ENCODE results near the gene FRRS1L. TPM values are rescaled to one million over a fixed set of nuclear protein-coding genes. Genes with fewer than 3 reads are reported as not detected.

The FRRS1L gene
- total RNA-seq, 1 donor from 2014 or later, result 4.7 TPM

DNA sequence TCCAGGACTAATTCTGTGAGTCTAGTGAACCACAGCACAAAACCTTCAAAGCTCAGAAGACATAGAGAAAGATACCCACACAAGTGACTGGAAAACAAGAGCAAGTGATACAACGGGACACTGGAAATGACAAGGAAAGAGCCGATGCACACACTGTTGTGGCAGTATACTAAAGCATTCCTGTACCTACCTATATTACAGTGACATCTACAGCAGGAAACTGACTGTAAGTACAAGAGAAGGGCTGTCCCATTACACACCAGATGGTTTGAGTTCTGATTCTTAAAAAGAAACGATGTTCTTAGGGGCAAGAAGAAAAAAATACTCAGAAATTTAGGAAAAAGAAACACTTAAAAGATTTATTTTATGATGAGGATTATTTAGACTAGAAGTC, 65.8 kb downstream of the FRRS1L start:
- DNase-seq, result no peak

DNA sequence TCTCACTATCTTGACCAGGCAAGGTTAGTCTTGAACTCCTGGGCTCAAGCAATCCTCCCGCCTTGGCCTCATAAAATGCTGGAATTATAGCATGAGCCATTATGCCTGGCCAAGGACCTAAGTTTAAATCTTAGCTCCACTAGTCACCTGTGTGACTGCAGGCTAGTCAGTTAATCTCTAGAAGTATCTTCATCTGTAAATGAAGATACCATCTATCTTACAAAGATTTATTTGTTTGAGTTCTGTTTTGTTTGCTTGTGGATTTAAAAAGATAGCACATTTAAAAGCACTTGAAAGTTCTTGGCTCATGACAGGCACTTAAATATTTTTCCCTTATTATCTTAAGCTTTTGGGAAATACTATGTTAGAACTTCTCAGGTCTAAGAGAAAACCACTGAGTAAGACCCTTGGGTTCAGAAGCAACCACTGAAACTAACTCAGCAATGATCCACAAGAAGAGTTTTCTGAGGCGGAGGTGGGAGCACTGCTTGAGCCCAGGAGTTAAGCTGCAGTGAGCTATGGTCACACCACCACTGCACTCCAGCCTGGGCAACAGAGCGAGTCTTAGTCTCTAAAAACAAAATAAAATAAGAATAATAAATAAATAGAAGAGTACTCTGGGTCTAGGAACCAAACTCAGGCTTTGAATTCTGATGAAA, 66.4 kb downstream of the FRRS1L start:
- DNase-seq, result no peak

DNA sequence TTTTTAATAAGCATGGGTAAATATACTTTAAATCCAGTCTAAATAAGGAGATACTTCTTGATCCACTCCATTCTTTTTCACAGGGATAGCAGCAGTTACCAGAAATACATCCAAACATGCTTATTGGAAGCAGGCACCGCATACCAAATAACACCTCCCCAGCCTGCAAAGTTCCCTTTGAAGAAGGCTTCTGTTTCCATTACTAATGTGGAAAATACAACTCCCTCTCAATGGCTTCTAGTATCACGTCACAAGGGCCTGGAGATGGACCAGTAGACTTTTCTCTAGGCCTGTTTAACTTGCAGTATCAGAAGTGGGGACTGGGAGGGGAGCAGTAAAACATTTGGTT, 68.1 kb downstream of the FRRS1L start:
- DNase-seq, result peak; percentile 60

DNA sequence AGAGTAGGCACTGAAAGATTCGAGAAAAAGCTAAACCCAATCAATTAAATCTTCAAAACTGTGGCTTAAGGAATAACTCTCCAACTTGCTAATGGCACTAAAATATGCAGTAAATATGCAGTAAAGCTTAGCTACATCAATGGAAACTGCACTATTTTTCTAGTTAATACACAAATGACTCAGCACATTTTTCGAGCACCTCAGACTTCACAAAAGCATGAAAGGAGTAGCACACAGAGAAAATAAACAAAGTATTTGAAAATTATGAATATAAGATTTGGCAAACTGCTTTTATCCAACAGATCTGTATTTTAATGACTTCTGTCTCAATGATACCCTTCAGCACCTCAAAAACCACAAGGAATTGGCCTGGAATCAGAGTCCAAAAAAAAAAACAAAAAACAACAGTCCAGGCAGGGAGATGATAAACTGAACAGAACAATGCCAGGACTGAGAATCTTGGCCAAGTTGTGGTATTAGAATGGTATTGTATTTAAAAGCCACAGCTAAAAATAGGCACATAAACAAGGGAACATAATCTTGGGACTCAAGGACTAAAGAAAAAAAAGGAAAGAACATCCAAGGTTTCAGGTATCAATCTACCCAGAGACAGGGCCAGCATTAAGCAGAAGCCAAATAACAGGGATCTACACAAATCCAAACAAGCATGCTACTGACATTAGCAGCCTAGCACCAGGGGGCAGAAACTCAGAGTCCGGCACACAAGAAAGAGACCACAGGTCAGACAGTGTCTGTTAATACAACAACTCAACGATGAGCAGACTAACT, 68.7 kb downstream of the FRRS1L start:
- DNase-seq, result peak; percentile 61

DNA sequence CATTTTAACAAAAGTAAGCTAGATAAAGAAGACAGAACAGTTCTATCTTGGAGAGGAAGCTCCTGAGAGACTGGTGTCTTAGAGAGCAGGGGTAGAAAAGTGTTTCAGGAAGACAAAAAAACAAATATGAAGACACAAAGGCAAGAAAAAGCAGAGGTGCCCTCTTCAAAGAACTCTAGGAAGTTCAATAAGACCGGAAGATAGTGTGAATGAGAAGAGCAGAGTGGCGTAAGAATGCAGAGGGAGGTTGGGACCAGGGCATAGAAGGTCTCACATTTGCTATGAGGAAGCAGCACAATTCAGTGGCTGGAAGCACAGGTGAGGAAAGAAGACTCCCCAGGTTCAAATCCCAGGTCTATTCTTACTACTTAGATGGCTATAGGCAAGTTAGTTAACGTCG, 69.9 kb downstream of the FRRS1L start:
- no peak for DNase-seq

DNA sequence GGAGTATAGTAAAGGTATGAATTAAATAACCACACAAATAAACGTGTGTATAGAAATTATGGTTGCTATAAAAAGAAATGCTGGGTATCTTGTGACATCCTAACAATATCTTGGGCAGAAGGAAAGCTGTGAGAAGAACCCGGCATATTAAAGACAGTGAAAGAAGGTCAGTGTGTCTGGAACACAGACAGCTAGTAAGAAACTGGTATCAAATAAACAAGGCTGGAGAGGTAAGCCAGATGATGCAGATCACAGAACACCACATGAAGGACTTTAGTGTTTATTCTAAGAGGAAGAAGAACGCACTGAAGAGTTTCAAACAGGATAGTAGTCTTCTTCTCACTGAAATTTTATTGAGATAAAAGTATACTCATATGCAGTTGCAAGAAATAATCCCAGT, 71.7 kb downstream of the FRRS1L start:
- DNase-seq, result no peak

DNA sequence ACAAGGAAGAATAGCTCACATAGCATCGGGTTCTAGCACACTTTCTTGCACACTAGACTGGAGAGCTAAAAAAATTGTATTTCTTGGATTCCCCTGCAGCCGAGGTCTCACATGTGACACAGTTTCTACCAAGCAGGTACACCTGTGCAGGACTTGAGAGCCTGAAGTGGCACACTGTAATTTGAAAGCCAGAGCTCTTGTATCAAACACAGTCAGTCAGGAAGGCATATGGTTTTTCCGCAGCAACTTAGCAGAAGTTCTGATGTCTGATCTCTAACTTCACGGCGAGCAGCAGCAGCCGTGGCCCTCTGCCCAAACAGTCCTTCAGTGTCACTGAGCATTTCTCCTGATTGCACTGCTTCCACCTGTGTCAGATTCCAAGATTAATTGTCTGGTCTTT, 72.8 kb downstream of the FRRS1L start:
- no peak for DNase-seq

DNA sequence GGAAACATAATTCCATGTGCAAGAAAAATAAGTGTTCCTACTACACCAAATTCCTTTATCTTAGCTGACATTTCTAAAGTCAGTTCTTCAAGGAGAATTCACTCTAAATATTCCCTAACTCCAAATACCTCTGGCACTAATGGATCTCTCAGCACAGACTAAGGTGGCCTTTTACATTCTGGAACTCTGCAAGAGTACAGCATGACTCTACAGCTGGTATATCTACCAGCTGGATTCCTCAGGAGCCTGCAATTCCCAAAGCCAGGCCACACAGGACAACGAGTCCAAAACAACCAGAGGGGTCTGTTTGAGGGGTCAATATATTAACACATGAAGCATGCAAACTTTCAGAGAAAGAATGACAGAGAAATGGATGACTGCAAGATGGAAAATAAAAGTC, 74.5 kb downstream of the FRRS1L start:
- no peak for DNase-seq

DNA sequence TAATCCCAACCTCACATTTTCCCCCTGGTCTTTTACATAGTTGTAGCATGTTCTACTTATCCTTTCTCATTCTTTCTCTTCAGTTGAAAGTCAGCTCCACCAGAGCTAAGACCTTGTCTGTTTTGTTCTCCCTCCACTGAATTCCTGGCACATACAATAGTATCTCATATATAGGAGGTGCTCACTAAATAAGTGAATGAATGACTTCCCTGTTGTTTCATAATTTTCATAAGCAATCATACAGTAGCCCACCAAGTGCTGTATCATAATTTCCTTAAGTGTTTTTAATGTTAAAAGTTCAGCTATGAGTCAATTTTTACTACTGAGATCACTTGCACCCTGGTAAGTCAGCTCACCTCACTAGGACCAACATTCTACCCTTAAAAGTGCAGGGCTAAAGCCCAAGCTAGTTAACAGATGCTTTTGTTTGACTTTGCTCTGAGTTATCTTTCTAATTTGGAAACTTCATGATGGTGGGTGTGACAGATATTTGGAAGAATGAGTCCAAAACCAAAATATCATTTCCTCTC, 74.9 kb downstream of the FRRS1L start:
- DNase-seq, result no peak

DNA sequence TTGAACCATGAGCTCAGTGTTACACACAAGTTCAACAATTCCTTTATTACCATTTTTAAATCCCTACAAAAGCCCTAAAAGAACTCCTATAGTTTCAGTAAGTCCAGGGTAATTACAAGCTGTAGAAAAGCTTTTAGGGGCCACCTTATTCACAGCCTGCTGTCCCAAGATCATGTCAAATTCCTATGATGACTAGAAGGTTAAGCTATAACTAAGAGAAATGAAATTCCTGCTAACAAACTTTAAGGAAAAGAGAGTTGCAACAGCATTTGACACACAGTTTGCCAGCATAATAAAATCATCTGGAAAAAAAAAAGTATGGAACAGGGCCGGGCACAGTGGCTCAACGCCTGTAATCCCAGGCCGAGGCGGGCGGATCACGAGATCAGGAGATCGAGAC, 78.8 kb downstream of the FRRS1L start:
- DNase-seq, result no peak

DNA sequence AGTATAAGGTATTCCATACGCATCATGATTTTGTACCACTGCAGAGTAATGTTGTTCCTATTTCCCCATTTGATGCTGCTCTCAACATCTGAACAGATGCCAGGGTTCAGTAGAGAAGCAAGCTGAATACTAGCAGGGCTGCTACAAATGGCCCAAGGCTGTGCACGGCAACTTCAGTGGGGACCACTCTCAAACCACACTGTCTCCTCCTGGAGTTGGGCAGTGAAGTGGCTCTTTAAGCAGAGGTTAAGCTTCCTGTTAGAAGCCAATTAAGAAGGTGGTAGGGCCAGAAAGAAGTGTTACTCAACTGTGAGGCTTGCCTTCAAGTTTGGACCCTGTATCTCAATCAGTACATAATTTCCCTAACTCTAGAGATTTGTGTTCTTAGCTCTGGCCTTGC, 79.3 kb downstream of the FRRS1L start:
- no peak for DNase-seq

DNA sequence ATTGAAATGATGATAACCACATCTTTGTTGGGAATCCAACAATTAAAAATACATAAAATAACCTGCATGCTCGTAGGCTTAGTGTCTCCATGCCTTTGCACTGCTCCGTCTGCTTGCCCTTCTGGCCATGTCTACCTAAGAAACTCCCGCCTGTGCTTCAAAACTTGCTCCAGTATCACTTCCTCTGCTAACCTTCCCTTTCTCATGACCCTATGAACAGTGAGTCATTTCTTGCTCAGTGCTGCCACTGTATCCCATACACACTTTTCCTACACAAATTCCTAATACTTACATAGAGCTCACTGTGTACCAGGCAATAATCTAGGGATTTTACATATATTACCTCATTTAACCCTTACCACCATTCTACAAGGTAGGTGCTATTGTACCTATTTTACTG, 80.8 kb downstream of the FRRS1L start:
- DNase-seq, result no peak

DNA sequence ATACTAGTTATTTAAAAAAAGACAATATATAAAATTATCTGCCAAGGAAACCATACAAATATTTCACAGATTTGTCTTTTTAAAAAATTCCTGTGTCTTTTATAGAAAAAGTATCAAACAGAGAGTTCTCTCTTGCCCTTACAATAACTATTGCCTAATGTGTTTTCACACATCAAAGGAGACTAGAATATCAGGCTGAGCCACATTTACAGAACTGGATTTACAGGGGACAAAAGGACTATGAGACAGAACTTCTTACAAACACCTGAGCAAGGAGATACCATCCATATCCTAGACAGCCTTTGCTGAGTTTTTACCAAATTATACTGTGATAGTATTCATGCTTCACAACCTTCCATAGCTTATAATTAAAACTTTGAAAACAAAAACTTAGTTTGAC, 81.5 kb downstream of the FRRS1L start:
- DNase-seq, result no peak

DNA sequence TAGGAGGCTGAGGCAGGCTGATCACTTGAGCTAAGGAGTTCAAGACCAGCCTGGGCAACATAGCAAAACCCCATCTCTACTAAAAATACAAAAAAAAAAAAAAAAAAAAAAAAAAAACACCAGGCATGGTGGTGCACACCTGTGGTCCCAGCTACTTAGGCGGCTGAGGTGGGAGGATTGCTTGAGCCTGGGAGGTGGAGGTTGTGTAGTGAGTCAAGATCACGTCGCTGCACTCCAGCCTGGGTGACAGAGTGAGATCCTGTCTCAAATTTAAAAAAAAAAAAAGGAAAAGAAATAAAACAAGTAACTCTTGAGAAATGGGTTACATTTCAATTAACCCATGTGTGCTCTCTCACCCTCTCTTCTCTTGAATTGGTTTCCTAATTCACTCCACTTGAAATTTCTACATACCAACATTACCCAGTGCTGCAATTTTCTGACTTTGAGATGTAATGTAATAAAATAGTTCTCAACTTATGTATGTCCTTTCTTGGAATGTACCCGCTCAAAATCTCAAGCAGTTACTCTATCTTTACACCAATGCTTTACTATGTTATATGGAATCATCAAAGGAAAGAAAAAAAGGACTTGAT, 83.1 kb downstream of the FRRS1L start:
- no peak for DNase-seq

DNA sequence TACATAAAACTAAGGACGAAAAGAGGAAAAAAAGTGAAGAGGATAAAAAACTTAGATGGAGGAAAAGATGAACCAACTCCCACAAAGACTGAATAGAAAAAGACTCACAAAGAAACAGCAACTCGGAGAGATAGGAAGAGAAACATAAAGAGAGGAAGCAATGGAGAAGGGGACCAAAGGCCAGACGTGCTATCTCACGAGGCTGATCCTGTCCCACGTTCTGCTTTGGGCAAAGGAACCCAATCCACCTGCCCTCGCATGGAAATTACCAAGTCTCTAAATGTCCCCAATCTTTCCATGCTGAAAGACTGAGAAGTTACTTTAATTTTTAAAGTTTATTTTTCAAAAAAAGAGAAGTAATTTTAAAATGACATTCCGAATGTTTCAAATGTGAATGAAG, 83.9 kb downstream of the FRRS1L start:
- DNase-seq, result no peak

DNA sequence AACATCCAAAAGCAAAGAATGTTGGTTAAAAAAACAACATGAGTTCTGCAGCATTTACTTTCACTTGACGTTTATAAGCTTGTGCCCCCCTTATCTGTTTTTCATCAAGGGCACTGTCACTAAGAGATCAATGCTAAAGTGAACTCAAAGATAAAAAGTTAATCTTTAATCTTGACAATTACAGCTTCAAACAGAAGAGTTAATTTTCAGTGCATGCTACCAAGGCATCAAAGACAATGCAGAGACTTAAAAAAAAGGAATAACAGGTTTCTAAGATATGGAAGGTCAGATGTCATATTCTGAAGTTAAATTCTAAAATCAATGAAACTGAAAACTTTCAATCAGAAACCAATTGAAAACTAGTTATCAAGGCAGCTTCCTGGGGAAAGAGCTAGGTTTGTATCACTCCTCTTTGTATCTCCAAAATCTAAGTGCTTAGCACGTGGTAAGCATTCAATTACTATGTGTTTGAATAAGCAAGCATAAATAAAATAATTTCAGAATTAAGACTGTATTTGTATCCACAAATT, 84.9 kb downstream of the FRRS1L start:
- no peak for DNase-seq

Small RNAs within 50 kb of the gene (small RNA-seq; reads per million reads assigned to genes)
- not detected for gene RNU6-984P (ENCODE audit: low replicate concordance)

Other genes with a start within 250 kb of the FRRS1L start
- 52.1 TPM for gene ELP1, start 233.1 kb downstream of the FRRS1L start, total RNA-seq
- gene ABITRAM, start 232.8 kb downstream of the FRRS1L start, total RNA-seq, result 9.0 TPM
- gene CTNNAL1, start 153.8 kb downstream of the FRRS1L start, total RNA-seq, result 51.2 TPM
- gene TMEM245, start 47.3 kb downstream of the FRRS1L start, total RNA-seq, result 79.0 TPM
- 5.8 TPM for gene EPB41L4B, start 153.8 kb upstream of the FRRS1L start, total RNA-seq

Measured in tongue (tissue), 3 donors.